BE2C (cell line): ENCODE results near the gene C4BPA. TPM values are rescaled to one million over a fixed set of nuclear protein-coding genes. Genes with fewer than 3 reads are reported as not detected.

Source experiments
- DNase-seq: peaks from one replicate; pipeline ENCODE4 v3.0.0-alpha.2; 2020
- H3K27me3 ChIP-seq: fragments of 250-450 bp; sonication (Bioruptor Pico); 2 replicates; pipeline ENCODE4 v1.5.1; 2020; ENCODE audit warnings: mild to moderate bottlenecking
- H3K36me3 ChIP-seq: fragments of 250-450 bp; sonication (Bioruptor Pico); 2 replicates; pipeline ENCODE4 v1.5.1; 2020; ENCODE audit warnings: mild to moderate bottlenecking
- H3K4me1 ChIP-seq: fragments of 250-450 bp; sonication (Bioruptor Pico); 2 replicates; pipeline ENCODE4 v1.5.1; 2020
- H3K4me3 ChIP-seq: 2 replicates; pipeline ENCODE4 v1.5.1; 2011; ENCODE audit warnings: low read depth, low read length
- H3K9me3 ChIP-seq: fragments of 250-450 bp; sonication (Bioruptor Pico); 2 replicates; pipeline ENCODE4 v1.5.1; 2020
- CTCF ChIP-seq: IDR thresholded peaks from 2 replicates; pipeline ENCODE4 v1.5.1; 2012; ENCODE audit warnings: mild to moderate bottlenecking, low read depth, low read length
- polyA plus RNA-seq: library from polyadenylated mRNA; unstranded; fragments of >200 nt; gene quantifications from one replicate; pipeline ENCODE4 v1.2.1, GENCODE V29; 2012; ENCODE audit warnings: low read depth, missing spikeins; ENCODE audit not compliant: insufficient read length, insufficient read depth

The C4BPA gene
- polyA plus RNA-seq: not detected

- Histone ChIP-seq H3K9me3 (no peaks in the 10 kb centered on the region), H3K4me3 (no peak within 1 kb of the TSS), H3K36me3 (no peaks in the 10 kb centered on the region), H3K4me1 (no peaks in the 10 kb centered on the region), H3K27me3 (peaks cover 79% of the 10 kb centered on the region)
- DNase-seq: no peak
- no peak for TF ChIP-seq CTCF
These were observed at the start of gene C4BPA for GRCh38 chr1:207103892-207104373. TSS of gene C4BPA (plus strand) at chr1:207104233. CDS start at chr1:207113026, 8,793 bp downstream.

- peaks cover 6% of the 10 kb centered on the region for H3K4me1 ChIP-seq
- H3K36me3 ChIP-seq: peaks cover 2% of the 10 kb centered on the region
- peaks cover 43% of the 10 kb centered on the region for H3K27me3 ChIP-seq
- H3K9me3 ChIP-seq: no peaks in the 10 kb centered on the region
- TF ChIP-seq CTCF: no peak
- DNase-seq: no peak
- no peak overlapping the region for H3K4me3 ChIP-seq
These were observed 49.5 kb upstream of the C4BPA start for GRCh38 chr1:207054491-207054890.

- Histone ChIP-seq H3K4me1 (peaks cover 3% of the 10 kb centered on the region; the same call in 1 of the 2 replicates), H3K9me3 (no peaks in the 10 kb centered on the region), H3K36me3 (no peaks in the 10 kb centered on the region), H3K4me3 (no peak overlapping the region), H3K27me3 (peaks cover 46% of the 10 kb centered on the region)
- DNase-seq: no peak
- TF ChIP-seq CTCF: no peak
These were observed 48.5 kb upstream of the C4BPA start for GRCh38 chr1:207055386-207056001.

- Histone ChIP-seq H3K4me3 (no peak overlapping the region), H3K36me3 (no peaks in the 10 kb centered on the region), H3K4me1 (no peaks in the 10 kb centered on the region), H3K27me3 (peaks cover 46% of the 10 kb centered on the region), H3K9me3 (no peaks in the 10 kb centered on the region)
- no peak for DNase-seq
- no peak for TF ChIP-seq CTCF
These were observed 47.4 kb upstream of the C4BPA start for GRCh38 chr1:207056673-207057072.

GRCh38 chr1:207058252-207058651 is 45.8 kb upstream of the C4BPA start:
- peaks cover 45% of the 10 kb centered on the region for H3K27me3 ChIP-seq
- no peaks in the 10 kb centered on the region for H3K9me3 ChIP-seq
- no peak for TF ChIP-seq CTCF
- no peaks in the 10 kb centered on the region for H3K4me1 ChIP-seq
- DNase-seq: no peak
- H3K36me3 ChIP-seq: no peaks in the 10 kb centered on the region
- H3K4me3 ChIP-seq: no peak overlapping the region
